ENCODE measurements around the gene KCNIP4.

Gene KCNIP4

GRCh38 chr4:21954916-21955315, 6.3 kb upstream of the KCNIP4 start:
- in situ Hi-C loops (cut with MboI; ENCODE audit: low sequenced_read_pairs, unreplicated experiment), result no loop called here
- TF ChIP-seq CTCF (IDR thresholded peaks at IDR 0.05; ENCODE audit: borderline replicate concordance, control extremely low read depth, extremely low read depth, insufficient read depth, missing control alignments), result no peak
- DNase-seq (ENCODE audit: low spot score), result no peak

DNA sequence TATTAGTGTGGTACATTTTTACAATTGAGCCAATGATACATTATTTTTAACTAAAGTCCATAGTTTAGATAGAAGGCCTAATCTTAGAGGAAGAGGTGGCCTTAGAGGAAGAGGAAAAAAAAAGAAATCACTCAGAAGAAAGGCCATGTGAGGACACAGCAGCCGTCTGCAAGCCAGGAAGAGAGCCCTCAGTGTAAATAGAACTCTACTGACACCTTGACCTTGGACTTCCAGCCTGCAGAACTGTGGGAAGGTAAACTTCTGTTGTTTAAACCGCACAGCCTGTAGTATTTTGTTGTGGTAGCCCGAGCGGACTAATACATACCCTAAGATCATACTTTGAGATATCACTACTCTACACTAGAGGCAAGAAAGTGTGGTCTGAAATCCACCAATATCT, 5.1 kb upstream of the KCNIP4 start:
- no peak for TF ChIP-seq CTCF (IDR thresholded peaks at IDR 0.05; ENCODE audit: borderline replicate concordance, control extremely low read depth, extremely low read depth, insufficient read depth, missing control alignments)
- in situ Hi-C loops (cut with MboI; ENCODE audit: low sequenced_read_pairs, unreplicated experiment), result no loop called here
- no peak for DNase-seq (ENCODE audit: low spot score)

GRCh38 chr4:21952549-21952948, 4.0 kb upstream of the KCNIP4 start:
- TF ChIP-seq CTCF (IDR thresholded peaks at IDR 0.05; ENCODE audit: borderline replicate concordance, control extremely low read depth, extremely low read depth, insufficient read depth, missing control alignments), result no peak
- in situ Hi-C loops (cut with MboI; ENCODE audit: low sequenced_read_pairs, unreplicated experiment), result no loop called here
- no peak for DNase-seq (ENCODE audit: low spot score)

DNA sequence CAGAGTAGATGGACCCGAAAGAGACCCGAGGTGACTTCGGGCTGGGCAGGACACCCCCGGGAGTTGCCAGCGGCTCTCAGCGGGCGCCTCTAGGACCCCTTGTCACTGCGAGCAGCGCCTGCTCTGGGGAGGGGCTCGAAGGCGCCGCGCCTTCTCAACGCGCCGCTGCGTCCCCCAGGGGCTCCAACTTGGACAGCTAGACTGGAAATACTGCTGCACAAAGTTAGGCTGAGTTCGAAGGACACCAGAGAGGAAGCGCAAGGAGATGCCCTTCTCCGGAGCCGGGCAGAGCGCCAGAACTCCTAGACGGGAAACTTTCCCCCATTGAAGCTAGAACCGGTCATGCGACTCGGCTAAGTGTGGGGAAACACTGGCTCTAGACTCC, 493 bp upstream of the KCNIP4 start:
- TF ChIP-seq CTCF (IDR thresholded peaks at IDR 0.05; ENCODE audit: borderline replicate concordance, control extremely low read depth, extremely low read depth, insufficient read depth, missing control alignments), result no peak
- in situ Hi-C loops (cut with MboI; ENCODE audit: low sequenced_read_pairs, unreplicated experiment), result no loop called here
- DNase-seq (ENCODE audit: low spot score), result no peak

- TF ChIP-seq CTCF (IDR thresholded peaks at IDR 0.05; ENCODE audit: borderline replicate concordance, control extremely low read depth, extremely low read depth, insufficient read depth, missing control alignments), result no peak
- in situ Hi-C loops (cut with MboI; ENCODE audit: low sequenced_read_pairs, unreplicated experiment), result no loop called here
- no peak for DNase-seq (ENCODE audit: low spot score)
Observed at GRCh38 chr4:21947791-21948346, 703 bp downstream of the KCNIP4 start.

DNA sequence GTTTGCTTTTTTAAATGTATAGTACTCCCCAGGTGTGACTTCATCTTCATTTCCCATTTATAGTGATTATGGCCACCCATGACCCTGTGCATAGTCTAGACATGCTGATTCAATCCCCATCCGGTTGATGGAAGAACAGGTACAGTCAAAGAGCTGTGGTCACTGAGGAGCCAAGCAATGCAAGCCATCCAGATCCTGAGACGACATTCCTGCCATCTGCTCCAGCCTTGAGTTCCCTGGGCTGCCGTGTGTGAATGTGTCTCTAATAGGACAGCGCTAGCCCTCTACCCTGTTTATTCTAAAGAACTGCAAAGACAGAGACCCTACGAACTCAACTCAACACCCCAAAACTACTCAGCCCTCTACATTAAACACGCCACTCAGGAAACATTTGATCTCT, 1.7 kb downstream of the KCNIP4 start:
- no peak for TF ChIP-seq CTCF (IDR thresholded peaks at IDR 0.05; ENCODE audit: borderline replicate concordance, control extremely low read depth, extremely low read depth, insufficient read depth, missing control alignments)
- in situ Hi-C loops (cut with MboI; ENCODE audit: low sequenced_read_pairs, unreplicated experiment), result no loop called here
- DNase-seq (ENCODE audit: low spot score), result no peak
